HepG2 (cell line): ENCODE results near the gene ZDHHC11. TPM values are rescaled to one million over a fixed set of nuclear protein-coding genes. Genes with fewer than 3 reads are reported as not detected.

ENCODE experiments used
- AHDC1 ChIP-seq: sonication (generic); formaldehyde crosslinking; IDR thresholded peaks from 2 replicates; pipeline ENCODE4 v1.5.1; 2020; ENCODE audit warnings: mild to moderate bottlenecking, missing genetic modification reagents, borderline replicate concordance
- CTCF ChIP-seq: sonication (generic); formaldehyde crosslinking; IDR thresholded peaks from 2 replicates; pipeline ENCODE4 v1.5.0; 2020; ENCODE audit warnings: mild to moderate bottlenecking, missing genetic modification reagents, moderate library complexity
- HDAC1 ChIP-seq: sonication (generic); formaldehyde crosslinking; IDR thresholded peaks from 2 replicates; pipeline ENCODE4 v1.5.1; 2020; ENCODE audit warnings: mild to moderate bottlenecking, missing genetic modification reagents
- HOXA5 ChIP-seq: sonication (generic); formaldehyde crosslinking; IDR thresholded peaks from 2 replicates; pipeline ENCODE4 v1.4.0; 2020; ENCODE audit warnings: missing genetic modification reagents
- HOXA9 ChIP-seq: sonication (generic); formaldehyde crosslinking; IDR thresholded peaks from 2 replicates; pipeline ENCODE4 v1.8.1; 2022; ENCODE audit warnings: missing genetic modification reagents, mild to moderate bottlenecking, moderate library complexity, borderline replicate concordance
- KLF11 ChIP-seq: IDR thresholded peaks from 2 replicates; pipeline ENCODE4 v1.6.1; 2016; ENCODE audit warnings: missing compliant biosample characterization
- KLF12 ChIP-seq: sonication (generic); formaldehyde crosslinking; IDR thresholded peaks from 2 replicates; pipeline ENCODE4 v1.4.0; 2020; ENCODE audit warnings: missing genetic modification reagents, borderline replicate concordance
- MXD1 ChIP-seq: sonication (generic); formaldehyde crosslinking; IDR thresholded peaks from 2 replicates; pipeline ENCODE4 v1.4.0; 2020; ENCODE audit warnings: mild to moderate bottlenecking, missing genetic modification reagents
- NFYC ChIP-seq: IDR thresholded peaks from 2 replicates; pipeline ENCODE4 v1.6.1; 2016; ENCODE audit warnings: missing genetic modification reagents, missing compliant biosample characterization
- PHF21A ChIP-seq: sonication (generic); formaldehyde crosslinking; IDR thresholded peaks from 2 replicates; pipeline ENCODE4 v1.5.0; 2020; ENCODE audit warnings: mild to moderate bottlenecking, missing genetic modification reagents
- POLR2A ChIP-seq, 2 experiments: IDR thresholded peaks; 2 replicates each; pipeline ENCODE4 v1.6.1; 2011; ENCODE audit warnings: low read depth in 2 of 2, low read length in 2 of 2, mild to moderate bottlenecking in 1 of 2, moderate library complexity in 1 of 2; ENCODE audit not compliant: insufficient read depth in 1 of 2
- RFXAP ChIP-seq: sonication (generic); formaldehyde crosslinking; IDR thresholded peaks from 2 replicates; pipeline ENCODE4 v1.4.0; 2020; ENCODE audit warnings: missing genetic modification reagents, borderline replicate concordance
- SP5 ChIP-seq: IDR thresholded peaks from 2 replicates; pipeline ENCODE4 v1.6.1; 2016; ENCODE audit warnings: low read depth, borderline replicate concordance
- TFDP2 ChIP-seq: sonication (generic); formaldehyde crosslinking; IDR thresholded peaks from 2 replicates; pipeline ENCODE4 v1.4.0; 2020; ENCODE audit warnings: missing genetic modification reagents
- YY1 ChIP-seq: IDR thresholded peaks from 2 replicates; pipeline ENCODE4 v1.6.1; 2011; ENCODE audit warnings: low read length, low read depth, moderate library complexity, mild to moderate bottlenecking; ENCODE audit not compliant: insufficient read depth, insufficient replicate concordance
- ZNF281 ChIP-seq: sonication (generic); formaldehyde crosslinking; IDR thresholded peaks from 2 replicates; pipeline ENCODE4 v1.4.0; 2020; ENCODE audit warnings: missing genetic modification reagents, borderline replicate concordance
- ZNF317 ChIP-seq: sonication (generic); formaldehyde crosslinking; IDR thresholded peaks from 2 replicates; pipeline ENCODE4 v1.5.0; 2020; ENCODE audit warnings: mild to moderate bottlenecking, missing genetic modification reagents
- ZNF619 ChIP-seq: sonication (generic); formaldehyde crosslinking; IDR thresholded peaks from 2 replicates; pipeline ENCODE4 v1.4.0; 2020; ENCODE audit warnings: mild to moderate bottlenecking, missing genetic modification reagents
- polyA plus RNA-seq, 8 experiments: library from polyadenylated mRNA; depleted of rRNA in 3 of 8; stranded (reverse) in 7 of 8; unstranded in 1 of 8; fragments of >200 nt; fragmentation: Illumina TruSeq in 4 of 8; extraction: Trizol in 4 of 8; gene quantifications; 2 replicates each; pipeline versions ENCODE4 v1.2.1 to v1.2.3, GENCODE V29; 2011 to 2016; ENCODE audit warnings: low read depth in 4 of 8, missing spikeins in 1 of 8, mixed read lengths in 1 of 8; ENCODE audit not compliant: insufficient read depth in 1 of 8
- total RNA-seq, 5 experiments: library from RNA; depleted of rRNA; stranded (reverse); fragments of >200 nt; fragmentation: Illumina TruSeq; extraction: Trizol; gene quantifications; 2 replicates each; pipeline ENCODE4 v1.2.3, GENCODE V29; 2016; ENCODE audit warnings: low read depth in 1 of 5

The ZDHHC11 gene
- total and polyA plus RNA-seq, 2 of the 13 experiments (the other 11 are each of a cell fraction or from before 2014, with no cell fraction given), result 2.1 to 4.0 TPM

- TF ChIP-seq AHDC1 (CRISPR knock-in tag) (no peak), POLR2A (IDR thresholded peaks at IDR 0.05; ENCODE audit: insufficient read depth in 1 of 2, low read depth in 2 of 2, low read length in 2 of 2) (peak; percentile 41 to 45; a peak in 1 of 4 replicates), RFXAP (CRISPR knock-in tag) (peak; percentile 72; the same call in 1 of the 2 replicates), MXD1 (0 out of 2 replicates have a peak, but pooled peaks have one; percentile 37), CTCF (peak; percentile 38; the same call in 1 of the 2 replicates), SP5 (peak; percentile 79), TFDP2 (no peak), ZNF619 (no peak), HOXA9 (CRISPR knock-in tag) (peak; percentile 55; the same call in 1 of the 2 replicates), HDAC1 (CRISPR knock-in tag) (0 out of 2 replicates have a peak, but pooled peaks have one; percentile 18), KLF12 (CRISPR knock-in tag) (peak; percentile 80; the same call in 1 of the 2 replicates), KLF11 (CRISPR knock-in tag) (no peak), NFYC (peak; percentile 54), PHF21A (0 out of 2 replicates have a peak, but pooled peaks have one; percentile 53), ZNF317 (CRISPR knock-in tag) (0 out of 2 replicates have a peak, but pooled peaks have one; percentile 38), HOXA5 (CRISPR knock-in tag) (no peak), YY1 (peak; percentile 15), ZNF281 (no peak)
Measured at GRCh38 chr5:850511-851006, at the start of gene ZDHHC11 (continued).
